Spleen (tissue), 7 donors: ENCODE data around the gene ATP6AP2.

Experiments
- CTCF ChIP-seq, 11 experiments: fragments of 200-600 bp in 7 of 11; fragments of 450-650 bp in 4 of 11; sonication (generic) in 4 of 11; IDR thresholded peaks in 8 of 11; conservative IDR thresholded peaks in 3 of 11; 1 replicate in 7 of 11; 2 replicates in 4 of 11; pipeline versions ENCODE4 v1.4.0 to v1.8.0; 2016 to 2021; ENCODE audit warnings: antibody characterized with exemption in 11 of 11, inconsistent platforms in 4 of 11, mild to moderate bottlenecking in 1 of 11
- POLR2A ChIP-seq, 3 donors: fragments of 450-650 bp; IDR thresholded peaks; one replicate each; pipeline ENCODE4 v1.5.1; 2017; ENCODE audit warnings: antibody characterized with exemption in 3 of 3, mild to moderate bottlenecking in 1 of 3
- donor health status: DM: no; HTN: no; CAD: no; lungs with moderate emphysema.
- donor health status: DM: no; HTN: no; CAD: no.
- donor health status: DM: no; HTN: no; CAD: no.

- TF ChIP-seq POLR2A (IDR thresholded peaks at IDR 0.05): no peak
- no peak for TF ChIP-seq CTCF (IDR thresholded peaks at IDR 0.05 in 8 of 11, conservative IDR thresholded peaks at IDR 0.05 in 3 of 11)
These were observed 71.9 kb downstream of the ATP6AP2 start for GRCh38 chrX:40652664-40653063.
